MM.1S (cell line): ENCODE results near the gene TPM4.

ENCODE experiments used
- DNase-seq: peaks from one replicate; pipeline ENCODE4 v3.0.0-alpha.2; 2015
- H2AFZ ChIP-seq: fragments of 300-600 bp; sonication (generic); 2 replicates; pipeline ENCODE4 v1.6.0; 2016; ENCODE audit warnings: antibody characterized with exemption, low read length
- H3F3A ChIP-seq: fragments of 300-600 bp; sonication (generic); 2 replicates; pipeline ENCODE4 v1.6.1; 2016; ENCODE audit warnings: mild to moderate bottlenecking, antibody characterized with exemption, low read length, moderate library complexity, mixed read lengths; ENCODE audit not compliant: insufficient read depth
- H3K27ac ChIP-seq: fragments of 300-600 bp; sonication (generic); 2 replicates; pipeline ENCODE4 v1.5.1; 2016; ENCODE audit warnings: mild to moderate bottlenecking, low read length
- H3K27me3 ChIP-seq: fragments of 300-600 bp; sonication (generic); replicated peaks from 2 replicates; pipeline ENCODE4 v1.6.0; 2016; ENCODE audit warnings: low read length; ENCODE audit not compliant: insufficient read depth
- H3K36me3 ChIP-seq: fragments of 300-600 bp; sonication (generic); replicated peaks from 2 replicates; pipeline ENCODE4 v1.6.1; 2016; ENCODE audit warnings: mild to moderate bottlenecking, low read length, mixed read lengths; ENCODE audit not compliant: insufficient read depth
- H3K4me1 ChIP-seq: fragments of 300-600 bp; sonication (generic); 2 replicates; pipeline ENCODE4 v1.6.1; 2016; ENCODE audit warnings: low read length, mixed read lengths
- H3K4me2 ChIP-seq: fragments of 300-600 bp; sonication (generic); 2 replicates; pipeline ENCODE4 v1.6.0; 2016; ENCODE audit warnings: low read depth, low read length
- H3K4me3 ChIP-seq: fragments of 300-600 bp; sonication (generic); 2 replicates; pipeline ENCODE4 v1.5.1; 2016; ENCODE audit warnings: low read length, mixed read lengths
- H3K79me2 ChIP-seq: fragments of 300-600 bp; sonication (generic); 2 replicates; pipeline ENCODE4 v1.6.1; 2016; ENCODE audit warnings: mixed run types, low read length, mixed read lengths
- H3K9ac ChIP-seq: fragments of 300-600 bp; sonication (generic); 2 replicates; pipeline ENCODE4 v1.6.1; 2016; ENCODE audit warnings: low read length, mixed read lengths
- H3K9me2 ChIP-seq: fragments of 300-600 bp; sonication (generic); replicated peaks from 2 replicates; pipeline ENCODE4 v1.6.1; 2016; ENCODE audit warnings: mild to moderate bottlenecking, low read length, mixed read lengths; ENCODE audit not compliant: insufficient read depth
- H3K9me3 ChIP-seq: fragments of 300-600 bp; sonication (generic); replicated peaks from 2 replicates; pipeline ENCODE4 v1.6.1; 2016; ENCODE audit warnings: mild to moderate bottlenecking, low read length, mixed read lengths; ENCODE audit not compliant: insufficient read depth
- H4K20me1 ChIP-seq: fragments of 300-600 bp; sonication (generic); 2 replicates; pipeline ENCODE4 v1.6.1; 2016; ENCODE audit warnings: mild to moderate bottlenecking, low read length, moderate library complexity, mixed read lengths; ENCODE audit not compliant: insufficient read depth
- EZH2 ChIP-seq: fragments of 300-600 bp; sonication (generic); optimal IDR thresholded peaks from 2 replicates; pipeline ENCODE3; 2017; ENCODE audit warnings: low read depth, mild to moderate bottlenecking, antibody characterized with exemption, low read length, mixed read lengths
- EZH2phosphoT487 ChIP-seq: fragments of 300-600 bp; sonication (generic); IDR thresholded peaks from 2 replicates; pipeline ENCODE4 v1.6.1; 2018; ENCODE audit warnings: antibody characterized with exemption, low read length
- TF ChIP-seq, protein P1 (sequence below): fragments of 300-600 bp; sonication (generic); IDR thresholded peaks from 2 replicates; pipeline ENCODE4 v1.5.1; 2016; ENCODE audit warnings: antibody characterized with exemption, low read length, mixed read lengths

TPM4 gene

DNA sequence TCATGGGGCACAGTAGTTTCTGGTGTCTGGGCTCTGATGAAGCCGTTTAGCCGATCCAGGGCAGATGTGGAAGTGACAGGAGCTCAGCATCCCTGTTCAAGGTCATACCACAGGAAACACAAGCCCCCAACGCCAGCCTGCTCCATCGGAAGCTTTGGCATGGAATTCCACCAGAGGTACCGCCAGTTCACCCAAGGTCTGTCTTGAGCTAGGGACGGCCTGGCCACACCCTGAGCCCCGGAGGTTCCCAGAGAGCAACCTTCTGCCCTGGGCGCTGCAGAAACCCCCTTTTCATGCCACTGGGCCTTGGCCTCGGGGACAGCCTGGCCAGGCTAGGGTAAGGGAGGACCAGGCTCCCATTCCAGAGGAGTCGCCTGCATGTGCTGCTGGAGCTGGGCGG lies 39.4 kb upstream of the TPM4 start:
- no peak overlapping the region for H3K9ac ChIP-seq
- no peaks in the 10 kb centered on the region for H4K20me1 ChIP-seq
- no peaks in the 10 kb centered on the region for H3K36me3 ChIP-seq
- H3K4me3 ChIP-seq: no peak overlapping the region
- no peaks in the 10 kb centered on the region for H3F3A ChIP-seq
- H3K4me2 ChIP-seq: no peak overlapping the region
- H3K4me1 ChIP-seq: no peaks in the 10 kb centered on the region
- H3K9me3 ChIP-seq: no peaks in the 10 kb centered on the region
- no peaks in the 10 kb centered on the region for H3K79me2 ChIP-seq
- H3K27me3 ChIP-seq: peaks cover 44% of the 10 kb centered on the region
- no peak for DNase-seq
- H3K9me2 ChIP-seq: no peaks in the 10 kb centered on the region
- H2AFZ ChIP-seq: no peak overlapping the region
- H3K27ac ChIP-seq: no peak overlapping the region
- TF ChIP-seq EZH2phosphoT487 (no peak), EZH2 (no peak)
- TF ChIP-seq, protein P1, sequence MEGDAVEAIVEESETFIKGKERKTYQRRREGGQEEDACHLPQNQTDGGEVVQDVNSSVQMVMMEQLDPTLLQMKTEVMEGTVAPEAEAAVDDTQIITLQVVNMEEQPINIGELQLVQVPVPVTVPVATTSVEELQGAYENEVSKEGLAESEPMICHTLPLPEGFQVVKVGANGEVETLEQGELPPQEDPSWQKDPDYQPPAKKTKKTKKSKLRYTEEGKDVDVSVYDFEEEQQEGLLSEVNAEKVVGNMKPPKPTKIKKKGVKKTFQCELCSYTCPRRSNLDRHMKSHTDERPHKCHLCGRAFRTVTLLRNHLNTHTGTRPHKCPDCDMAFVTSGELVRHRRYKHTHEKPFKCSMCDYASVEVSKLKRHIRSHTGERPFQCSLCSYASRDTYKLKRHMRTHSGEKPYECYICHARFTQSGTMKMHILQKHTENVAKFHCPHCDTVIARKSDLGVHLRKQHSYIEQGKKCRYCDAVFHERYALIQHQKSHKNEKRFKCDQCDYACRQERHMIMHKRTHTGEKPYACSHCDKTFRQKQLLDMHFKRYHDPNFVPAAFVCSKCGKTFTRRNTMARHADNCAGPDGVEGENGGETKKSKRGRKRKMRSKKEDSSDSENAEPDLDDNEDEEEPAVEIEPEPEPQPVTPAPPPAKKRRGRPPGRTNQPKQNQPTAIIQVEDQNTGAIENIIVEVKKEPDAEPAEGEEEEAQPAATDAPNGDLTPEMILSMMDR: no peak

GRCh38 chr19:16037424-16038195 lies 38.7 kb upstream of the TPM4 start:
- H3K4me1 ChIP-seq: no peaks in the 10 kb centered on the region
- no peak overlapping the region for H3K4me2 ChIP-seq
- TF ChIP-seq, protein P1: no peak
- TF ChIP-seq EZH2phosphoT487 (no peak), EZH2 (no peak)
- no peaks in the 10 kb centered on the region for H3K36me3 ChIP-seq
- H3K9me3 ChIP-seq: no peaks in the 10 kb centered on the region
- DNase-seq: no peak
- H3K27ac ChIP-seq: no peak overlapping the region
- no peaks in the 10 kb centered on the region for H3K9me2 ChIP-seq
- H3K79me2 ChIP-seq: no peaks in the 10 kb centered on the region
- H3K27me3 ChIP-seq: peaks cover 44% of the 10 kb centered on the region
- no peaks in the 10 kb centered on the region for H3F3A ChIP-seq
- H2AFZ ChIP-seq: no peak overlapping the region
- H4K20me1 ChIP-seq: no peaks in the 10 kb centered on the region
- H3K4me3 ChIP-seq: no peak overlapping the region
- no peak overlapping the region for H3K9ac ChIP-seq

DNA sequence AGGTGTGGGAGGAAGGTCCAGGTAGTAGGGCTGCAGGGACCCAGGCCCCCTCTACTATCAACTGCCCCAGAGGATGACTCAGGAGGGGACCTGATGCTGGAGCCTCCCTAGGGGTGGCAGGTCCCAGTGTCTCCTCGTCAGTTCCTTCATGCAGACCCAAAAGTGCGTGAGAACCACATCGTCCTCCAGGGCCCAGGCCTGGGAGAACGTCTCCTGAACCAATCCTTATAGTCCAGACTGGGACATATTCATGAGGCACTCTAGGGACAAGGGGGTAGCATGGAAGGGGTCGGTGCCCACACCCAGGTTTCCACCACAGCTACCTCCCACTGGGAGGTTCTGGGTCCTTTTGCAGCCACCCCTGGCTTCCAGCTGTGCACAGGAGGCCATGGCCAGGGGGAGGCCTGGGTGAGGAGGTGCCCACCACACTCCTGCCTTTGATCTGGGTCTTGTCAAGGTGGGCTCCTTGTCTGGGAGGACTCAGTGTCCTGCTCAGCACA lies 38.0 kb upstream of the TPM4 start:
- no peak overlapping the region for H2AFZ ChIP-seq
- H3K27ac ChIP-seq: no peak overlapping the region
- TF ChIP-seq EZH2phosphoT487 (no peak), EZH2 (no peak)
- TF ChIP-seq, protein P1: no peak
- no peaks in the 10 kb centered on the region for H3K9me3 ChIP-seq
- no peaks in the 10 kb centered on the region for H3K4me1 ChIP-seq
- no peaks in the 10 kb centered on the region for H3K36me3 ChIP-seq
- no peaks in the 10 kb centered on the region for H3K79me2 ChIP-seq
- peaks cover 44% of the 10 kb centered on the region for H3K27me3 ChIP-seq
- H3K4me2 ChIP-seq: no peak overlapping the region
- no peaks in the 10 kb centered on the region for H3F3A ChIP-seq
- no peaks in the 10 kb centered on the region for H3K9me2 ChIP-seq
- H3K4me3 ChIP-seq: no peak overlapping the region
- H3K9ac ChIP-seq: no peak overlapping the region
- H4K20me1 ChIP-seq: no peaks in the 10 kb centered on the region
- DNase-seq: no peak
